ENCODE data around the gene RERE.

The RERE gene

GRCh38 chr1:8589571-8589970 is 227.9 kb downstream of the RERE start:
- Histone ChIP-seq H3K36me3 (ENCODE audit: control insufficient read depth, insufficient read depth, low read length) (peaks cover 4% of the 10 kb centered on the region), H3K27me3 (ENCODE audit: control insufficient read depth, insufficient read depth, low read length, poor library complexity, severe bottlenecking) (no peaks in the 10 kb centered on the region), H3K9me3 (ENCODE audit: control insufficient read depth, low read length) (no peaks in the 10 kb centered on the region), H3K27ac (ENCODE audit: insufficient read depth, low read depth, low read length, poor library complexity, severe bottlenecking) (peak overlapping the region; percentile 56), H3K4me3 (ENCODE audit: insufficient read depth, low read depth, low read length) (no peak overlapping the region), H3K4me1 (ENCODE audit: control insufficient read depth, insufficient read depth, low read length) (peaks cover 26% of the 10 kb centered on the region)
- WGBS, 2 experiments, result 72 to 76% methylated on average over 4 of the region's 4 CpGs

- peak overlapping the region; percentile 51 for H3K27ac ChIP-seq (ENCODE audit: insufficient read depth, low read depth, low read length, poor library complexity, severe bottlenecking)
- no peak overlapping the region for H3K4me3 ChIP-seq (ENCODE audit: insufficient read depth, low read depth, low read length)
- H3K36me3 ChIP-seq (ENCODE audit: control insufficient read depth, insufficient read depth, low read length), result no peaks in the 10 kb centered on the region
- H3K27me3 ChIP-seq (ENCODE audit: control insufficient read depth, insufficient read depth, low read length, poor library complexity, severe bottlenecking), result no peaks in the 10 kb centered on the region
- H3K9me3 ChIP-seq (ENCODE audit: control insufficient read depth, low read length), result no peaks in the 10 kb centered on the region
- H3K4me1 ChIP-seq (ENCODE audit: control insufficient read depth, insufficient read depth, low read length), result peaks cover 26% of the 10 kb centered on the region
- 63 to 67% methylated on average over 3 to 4 of the region's 5 CpGs for WGBS, 2 experiments
Observed at GRCh38 chr1:8587784-8588183, 229.7 kb downstream of the RERE start.

- Histone ChIP-seq H3K27ac (ENCODE audit: insufficient read depth, low read depth, low read length, poor library complexity, severe bottlenecking) (no peak overlapping the region), H3K36me3 (ENCODE audit: control insufficient read depth, insufficient read depth, low read length) (no peaks in the 10 kb centered on the region), H3K9me3 (ENCODE audit: control insufficient read depth, low read length) (no peaks in the 10 kb centered on the region), H3K4me1 (ENCODE audit: control insufficient read depth, insufficient read depth, low read length) (peaks cover 26% of the 10 kb centered on the region), H3K4me3 (ENCODE audit: insufficient read depth, low read depth, low read length) (no peak overlapping the region), H3K27me3 (ENCODE audit: control insufficient read depth, insufficient read depth, low read length, poor library complexity, severe bottlenecking) (no peaks in the 10 kb centered on the region)
- 86% methylated on average over 1 of the region's 1 CpG for WGBS, 2 experiments
Observed at GRCh38 chr1:8586438-8586837, 231.0 kb downstream of the RERE start.

- H3K4me3 ChIP-seq (ENCODE audit: insufficient read depth, low read depth, low read length), result no peak overlapping the region
- H3K9me3 ChIP-seq (ENCODE audit: control insufficient read depth, low read length), result no peaks in the 10 kb centered on the region
- 95 to 96% methylated on average over 3 of the region's 3 CpGs for WGBS, 2 experiments
- no peaks in the 10 kb centered on the region for H3K36me3 ChIP-seq (ENCODE audit: control insufficient read depth, insufficient read depth, low read length)
- H3K4me1 ChIP-seq (ENCODE audit: control insufficient read depth, insufficient read depth, low read length), result peaks cover 9% of the 10 kb centered on the region
- no peaks in the 10 kb centered on the region for H3K27me3 ChIP-seq (ENCODE audit: control insufficient read depth, insufficient read depth, low read length, poor library complexity, severe bottlenecking)
- H3K27ac ChIP-seq (ENCODE audit: insufficient read depth, low read depth, low read length, poor library complexity, severe bottlenecking), result no peak overlapping the region
Observed at GRCh38 chr1:8584316-8584715, 233.1 kb downstream of the RERE start.

- Histone ChIP-seq H3K4me1 (ENCODE audit: control insufficient read depth, insufficient read depth, low read length) (peaks cover 10% of the 10 kb centered on the region), H3K4me3 (ENCODE audit: insufficient read depth, low read depth, low read length) (no peak overlapping the region), H3K9me3 (ENCODE audit: control insufficient read depth, low read length) (no peaks in the 10 kb centered on the region), H3K27ac (ENCODE audit: insufficient read depth, low read depth, low read length, poor library complexity, severe bottlenecking) (peak overlapping the region; percentile 19), H3K36me3 (ENCODE audit: control insufficient read depth, insufficient read depth, low read length) (no peaks in the 10 kb centered on the region), H3K27me3 (ENCODE audit: control insufficient read depth, insufficient read depth, low read length, poor library complexity, severe bottlenecking) (no peaks in the 10 kb centered on the region)
- 89 to 95% methylated on average over 2 to 3 of the region's 3 CpGs for WGBS, 2 experiments
Observed at GRCh38 chr1:8583031-8583430, 234.4 kb downstream of the RERE start.

GRCh38 chr1:8580566-8580965 is 236.9 kb downstream of the RERE start:
- no peaks in the 10 kb centered on the region for H3K36me3 ChIP-seq (ENCODE audit: control insufficient read depth, insufficient read depth, low read length)

GRCh38 chr1:8578936-8579335 is 238.5 kb downstream of the RERE start:
- Histone ChIP-seq H3K4me3 (ENCODE audit: insufficient read depth, low read depth, low read length) (no peak overlapping the region), H3K27ac (ENCODE audit: insufficient read depth, low read depth, low read length, poor library complexity, severe bottlenecking) (peak overlapping the region; percentile 11), H3K9me3 (ENCODE audit: control insufficient read depth, low read length) (no peaks in the 10 kb centered on the region), H3K27me3 (ENCODE audit: control insufficient read depth, insufficient read depth, low read length, poor library complexity, severe bottlenecking) (no peaks in the 10 kb centered on the region), H3K36me3 (ENCODE audit: control insufficient read depth, insufficient read depth, low read length) (no peaks in the 10 kb centered on the region), H3K4me1 (ENCODE audit: control insufficient read depth, insufficient read depth, low read length) (peaks cover 7% of the 10 kb centered on the region)
- WGBS, 2 experiments, result 91 to 92% methylated on average over 5 of the region's 5 CpGs

More at GRCh38 chr1:8580566-8580965, 236.9 kb downstream of the RERE start:
- Histone ChIP-seq H3K27ac (ENCODE audit: insufficient read depth, low read depth, low read length, poor library complexity, severe bottlenecking) (no peak overlapping the region), H3K4me1 (ENCODE audit: control insufficient read depth, insufficient read depth, low read length) (peaks cover 7% of the 10 kb centered on the region), H3K4me3 (ENCODE audit: insufficient read depth, low read depth, low read length) (no peak overlapping the region), H3K9me3 (ENCODE audit: control insufficient read depth, low read length) (no peaks in the 10 kb centered on the region), H3K27me3 (ENCODE audit: control insufficient read depth, insufficient read depth, low read length, poor library complexity, severe bottlenecking) (no peaks in the 10 kb centered on the region)
- WGBS, 2 experiments, result 90 to 93% methylated on average over 4 of the region's 4 CpGs

- no peaks in the 10 kb centered on the region for H3K27me3 ChIP-seq (ENCODE audit: control insufficient read depth, insufficient read depth, low read length, poor library complexity, severe bottlenecking)
- peak overlapping the region; percentile 61 for H3K27ac ChIP-seq (ENCODE audit: insufficient read depth, low read depth, low read length, poor library complexity, severe bottlenecking)
- WGBS, 2 experiments, result 99 to 100% methylated on average over 1 to 2 of the region's 2 CpGs
- H3K9me3 ChIP-seq (ENCODE audit: control insufficient read depth, low read length), result no peaks in the 10 kb centered on the region
- H3K36me3 ChIP-seq (ENCODE audit: control insufficient read depth, insufficient read depth, low read length), result no peaks in the 10 kb centered on the region
- no peak overlapping the region for H3K4me3 ChIP-seq (ENCODE audit: insufficient read depth, low read depth, low read length)
- H3K4me1 ChIP-seq (ENCODE audit: control insufficient read depth, insufficient read depth, low read length), result peaks cover 7% of the 10 kb centered on the region
Observed at GRCh38 chr1:8578132-8578877, 239.1 kb downstream of the RERE start.

GRCh38 chr1:8574985-8575384 is 242.5 kb downstream of the RERE start:
- no peak overlapping the region for H3K4me3 ChIP-seq (ENCODE audit: insufficient read depth, low read depth, low read length)
- 86 to 96% methylated on average over 1 to 4 of the region's 5 CpGs for WGBS, 2 experiments
- H3K27ac ChIP-seq (ENCODE audit: insufficient read depth, low read depth, low read length, poor library complexity, severe bottlenecking), result no peak overlapping the region
- H3K9me3 ChIP-seq (ENCODE audit: control insufficient read depth, low read length), result no peaks in the 10 kb centered on the region
- peaks cover 14% of the 10 kb centered on the region for H3K4me1 ChIP-seq (ENCODE audit: control insufficient read depth, insufficient read depth, low read length)
- H3K36me3 ChIP-seq (ENCODE audit: control insufficient read depth, insufficient read depth, low read length), result no peaks in the 10 kb centered on the region
- no peaks in the 10 kb centered on the region for H3K27me3 ChIP-seq (ENCODE audit: control insufficient read depth, insufficient read depth, low read length, poor library complexity, severe bottlenecking)

GRCh38 chr1:8572106-8572505 is 245.3 kb downstream of the RERE start:
- no peak overlapping the region for H3K27ac ChIP-seq (ENCODE audit: insufficient read depth, low read depth, low read length, poor library complexity, severe bottlenecking)
- H3K9me3 ChIP-seq (ENCODE audit: control insufficient read depth, low read length), result no peaks in the 10 kb centered on the region
- no peaks in the 10 kb centered on the region for H3K27me3 ChIP-seq (ENCODE audit: control insufficient read depth, insufficient read depth, low read length, poor library complexity, severe bottlenecking)
- no peak overlapping the region for H3K4me3 ChIP-seq (ENCODE audit: insufficient read depth, low read depth, low read length)
- WGBS, 2 experiments, result 100% methylated on average over 1 of the region's 1 CpG; no CpG with 5 or more reads in 1 of the 2 experiments
- no peaks in the 10 kb centered on the region for H3K36me3 ChIP-seq (ENCODE audit: control insufficient read depth, insufficient read depth, low read length)
- H3K4me1 ChIP-seq (ENCODE audit: control insufficient read depth, insufficient read depth, low read length), result peaks cover 7% of the 10 kb centered on the region
